Peyer's patch (tissue), 4 donors: ENCODE results near the gene TCP11L2. TPM values are rescaled to one million over a fixed set of nuclear protein-coding genes. Genes with fewer than 3 reads are reported as not detected.
A peak's percentile ranks its signal among the peaks of the same experiment; 100 is the strongest.

Experiments
- DNase-seq, 3 donors: peaks; one replicate each; pipeline ENCODE4 v3.0.0-alpha.2; 2017 to 2019
- H3K27ac ChIP-seq, 4 donors: fragments of 200-600 bp; sonication (generic); one replicate each; pipeline ENCODE4 v1.5.1; 2016 to 2019
- H3K27me3 ChIP-seq, 2 donors: fragments of 200-600 bp; sonication (generic); one replicate each; pipeline ENCODE4 v1.5.1; 2019
- H3K36me3 ChIP-seq, 3 donors: fragments of 200-600 bp; sonication (generic); one replicate each; pipeline ENCODE4 v1.5.1; 2016 to 2019
- H3K4me1 ChIP-seq, 4 donors: fragments of 200-600 bp; sonication (generic); one replicate each; pipeline ENCODE4 v1.5.1; 2016 to 2019
- H3K4me3 ChIP-seq, 4 donors: fragments of 200-600 bp; sonication (generic); 1 replicate in 3 of 4; 2 replicates in 1 of 4; pipeline ENCODE4 v1.5.1; 2016 to 2019; ENCODE audit warnings: mild to moderate bottlenecking in 1 of 4
- H3K9me3 ChIP-seq, 4 donors: fragments of 200-600 bp; sonication (generic); one replicate each; pipeline ENCODE4 v1.5.1; 2016 to 2019; ENCODE audit warnings: mild to moderate bottlenecking in 1 of 4
- POLR2A ChIP-seq, 2 donors: fragments of 450-650 bp; IDR thresholded peaks; one replicate each; pipeline ENCODE4 v1.5.1; 2017; ENCODE audit warnings: antibody characterized with exemption in 2 of 2, mild to moderate bottlenecking in 2 of 2, moderate library complexity in 2 of 2
- total RNA-seq, 4 donors: library from RNA; depleted of rRNA; stranded (reverse); fragments of >200 nt; gene quantifications; one replicate each; pipeline ENCODE4 v1.1.0, GENCODE V29; 2016
- TF ChIP-seq, protein P1 (sequence below), 6 experiments: fragments of 450-650 bp in 4 of 6; fragments of 200-600 bp in 2 of 6; sonication (generic) in 1 of 6; IDR thresholded peaks; one replicate each; pipeline ENCODE4 v1.5.1; 2017 to 2019; ENCODE audit warnings: antibody characterized with exemption in 6 of 6, mild to moderate bottlenecking in 3 of 6, moderate library complexity in 1 of 6

The TCP11L2 gene
- total RNA-seq, 4 donors from 2014 or later: 39.9 to 63.5 (median 48.9) TPM

DNA sequence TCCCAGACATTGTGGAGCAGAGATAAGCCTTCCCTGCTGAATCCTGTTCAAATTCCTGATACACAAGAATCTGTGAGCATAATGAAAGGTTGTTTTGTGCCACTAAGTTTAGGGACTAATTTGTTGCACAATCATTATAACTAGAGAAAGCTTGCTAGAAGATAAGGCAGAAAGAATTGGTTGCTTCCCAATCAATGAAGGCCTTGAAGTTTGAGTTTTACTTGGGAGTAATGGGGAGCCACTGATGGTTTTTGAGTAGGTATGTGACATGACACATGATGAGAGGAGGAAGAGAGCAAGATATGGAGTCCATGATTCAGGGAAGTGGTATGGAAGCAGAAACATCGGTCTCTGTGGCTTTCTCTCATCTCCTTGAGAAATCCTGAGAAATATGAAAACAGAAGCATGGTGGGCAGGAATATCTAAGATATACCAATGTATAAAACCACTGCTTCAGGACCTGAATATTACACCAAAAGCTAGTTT, 13.3 kb upstream of the TCP11L2 start:
- Histone ChIP-seq H3K27me3 (no peaks in the 10 kb centered on the region), H3K9me3 (no peaks in the 10 kb centered on the region), H3K4me1 (peaks cover 0 to 5% (median 0%) of the 10 kb centered on the region in 4 donors), H3K4me3 (no peak overlapping the region), H3K36me3 (no peaks in the 10 kb centered on the region), H3K27ac (peak overlapping the region in 1 of 4 donors; percentile 22)
- TF ChIP-seq POLR2A (IDR thresholded peaks at IDR 0.05): no peak
- TF ChIP-seq, protein P1, sequence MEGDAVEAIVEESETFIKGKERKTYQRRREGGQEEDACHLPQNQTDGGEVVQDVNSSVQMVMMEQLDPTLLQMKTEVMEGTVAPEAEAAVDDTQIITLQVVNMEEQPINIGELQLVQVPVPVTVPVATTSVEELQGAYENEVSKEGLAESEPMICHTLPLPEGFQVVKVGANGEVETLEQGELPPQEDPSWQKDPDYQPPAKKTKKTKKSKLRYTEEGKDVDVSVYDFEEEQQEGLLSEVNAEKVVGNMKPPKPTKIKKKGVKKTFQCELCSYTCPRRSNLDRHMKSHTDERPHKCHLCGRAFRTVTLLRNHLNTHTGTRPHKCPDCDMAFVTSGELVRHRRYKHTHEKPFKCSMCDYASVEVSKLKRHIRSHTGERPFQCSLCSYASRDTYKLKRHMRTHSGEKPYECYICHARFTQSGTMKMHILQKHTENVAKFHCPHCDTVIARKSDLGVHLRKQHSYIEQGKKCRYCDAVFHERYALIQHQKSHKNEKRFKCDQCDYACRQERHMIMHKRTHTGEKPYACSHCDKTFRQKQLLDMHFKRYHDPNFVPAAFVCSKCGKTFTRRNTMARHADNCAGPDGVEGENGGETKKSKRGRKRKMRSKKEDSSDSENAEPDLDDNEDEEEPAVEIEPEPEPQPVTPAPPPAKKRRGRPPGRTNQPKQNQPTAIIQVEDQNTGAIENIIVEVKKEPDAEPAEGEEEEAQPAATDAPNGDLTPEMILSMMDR (IDR thresholded peaks at IDR 0.05): no peak
- no peak for DNase-seq

- no peak for DNase-seq
Observed at GRCh38 chr12:106290666-106291065, 11.9 kb upstream of the TCP11L2 start.

GRCh38 chr12:106291342-106291741, 11.2 kb upstream of the TCP11L2 start:
- H3K36me3 ChIP-seq: no peaks in the 10 kb centered on the region
- no peaks in the 10 kb centered on the region for H3K27me3 ChIP-seq
- no peak for DNase-seq
- TF ChIP-seq POLR2A (IDR thresholded peaks at IDR 0.05): no peak
- TF ChIP-seq, protein P1 (IDR thresholded peaks at IDR 0.05): no peak
- H3K4me3 ChIP-seq: no peak overlapping the region
- H3K4me1 ChIP-seq: peaks cover 0 to 5% (median 0%) of the 10 kb centered on the region in 4 donors
- H3K27ac ChIP-seq: no peak overlapping the region
- no peaks in the 10 kb centered on the region for H3K9me3 ChIP-seq

More at GRCh38 chr12:106290666-106291065, 11.9 kb upstream of the TCP11L2 start:
- Histone ChIP-seq H3K36me3 (no peaks in the 10 kb centered on the region), H3K27ac (no peak overlapping the region), H3K27me3 (no peaks in the 10 kb centered on the region), H3K9me3 (no peaks in the 10 kb centered on the region), H3K4me3 (no peak overlapping the region), H3K4me1 (peaks cover 0 to 5% (median 0%) of the 10 kb centered on the region in 4 donors)
- no peak for TF ChIP-seq POLR2A (IDR thresholded peaks at IDR 0.05)
- TF ChIP-seq, protein P1 (IDR thresholded peaks at IDR 0.05): no peak

GRCh38 chr12:106292339-106292738, 10.2 kb upstream of the TCP11L2 start:
- Histone ChIP-seq H3K27me3 (no peaks in the 10 kb centered on the region), H3K4me3 (no peak overlapping the region), H3K36me3 (no peaks in the 10 kb centered on the region), H3K4me1 (peaks cover 0 to 5% (median 0%) of the 10 kb centered on the region in 4 donors), H3K9me3 (no peaks in the 10 kb centered on the region), H3K27ac (no peak overlapping the region)
- TF ChIP-seq, protein P1 (IDR thresholded peaks at IDR 0.05): no peak
- TF ChIP-seq POLR2A (IDR thresholded peaks at IDR 0.05): no peak
- DNase-seq: no peak

DNA sequence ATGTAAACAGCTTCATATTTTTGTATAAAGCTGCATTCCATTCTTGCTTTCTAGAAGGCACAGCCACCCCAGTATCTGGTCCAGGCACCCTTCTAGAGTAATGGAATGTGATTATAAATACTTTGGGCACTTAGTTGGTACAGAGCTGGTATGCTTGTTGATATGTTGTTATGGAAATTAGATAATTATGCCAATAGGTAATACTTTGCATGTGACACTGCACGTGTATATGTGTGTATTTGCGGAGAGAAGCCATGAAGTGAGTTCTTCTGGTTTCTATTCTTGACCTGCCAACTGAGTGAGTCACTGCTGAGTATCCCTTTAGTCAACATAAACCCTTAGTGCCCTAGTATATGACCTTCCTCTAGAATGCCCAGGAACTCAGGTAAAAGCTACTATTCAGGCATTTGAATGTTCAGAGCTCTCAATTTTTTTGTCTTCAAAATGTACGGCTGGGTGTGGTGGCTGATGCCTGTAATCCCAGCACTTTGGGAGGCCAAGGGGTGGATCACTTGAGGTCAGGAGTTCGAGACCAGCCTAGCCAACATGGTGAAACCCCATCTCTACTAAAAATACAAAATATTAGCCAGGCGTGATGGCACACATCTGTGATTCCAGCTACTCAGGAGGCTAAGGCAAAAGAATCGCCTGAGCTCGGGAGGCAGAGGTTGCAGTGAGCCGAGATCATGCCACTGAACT, 6.2 kb upstream of the TCP11L2 start:
- Histone ChIP-seq H3K27ac (no peak overlapping the region), H3K36me3 (no peaks in the 10 kb centered on the region), H3K4me3 (no peak overlapping the region), H3K4me1 (peaks cover 0 to 6% (median 0%) of the 10 kb centered on the region in 4 donors), H3K27me3 (no peaks in the 10 kb centered on the region), H3K9me3 (no peaks in the 10 kb centered on the region)
- DNase-seq: no peak
- TF ChIP-seq POLR2A (IDR thresholded peaks at IDR 0.05): no peak
- TF ChIP-seq, protein P1 (IDR thresholded peaks at IDR 0.05): no peak
